B cell (primary cell): ENCODE results near the gene MAP3K7.

ENCODE experiments used
- EZH2 ChIP-seq: IDR thresholded peaks from 2 replicates; pipeline ENCODE4 v1.6.1; 2012; ENCODE audit warnings: borderline replicate concordance, low read depth, mild to moderate bottlenecking, moderate library complexity, low read length; ENCODE audit not compliant: insufficient read depth, poor library complexity, severe bottlenecking
- TF ChIP-seq, protein P1 (sequence below): fragments of 200-600 bp; IDR thresholded peaks from one replicate; pipeline ENCODE4 v1.8.0; 2022; ENCODE audit warnings: antibody characterized with exemption, mild to moderate bottlenecking

GRCh38 chr6:90484385-90484784 is 102.5 kb downstream of the MAP3K7 start:
- TF ChIP-seq, protein P1, sequence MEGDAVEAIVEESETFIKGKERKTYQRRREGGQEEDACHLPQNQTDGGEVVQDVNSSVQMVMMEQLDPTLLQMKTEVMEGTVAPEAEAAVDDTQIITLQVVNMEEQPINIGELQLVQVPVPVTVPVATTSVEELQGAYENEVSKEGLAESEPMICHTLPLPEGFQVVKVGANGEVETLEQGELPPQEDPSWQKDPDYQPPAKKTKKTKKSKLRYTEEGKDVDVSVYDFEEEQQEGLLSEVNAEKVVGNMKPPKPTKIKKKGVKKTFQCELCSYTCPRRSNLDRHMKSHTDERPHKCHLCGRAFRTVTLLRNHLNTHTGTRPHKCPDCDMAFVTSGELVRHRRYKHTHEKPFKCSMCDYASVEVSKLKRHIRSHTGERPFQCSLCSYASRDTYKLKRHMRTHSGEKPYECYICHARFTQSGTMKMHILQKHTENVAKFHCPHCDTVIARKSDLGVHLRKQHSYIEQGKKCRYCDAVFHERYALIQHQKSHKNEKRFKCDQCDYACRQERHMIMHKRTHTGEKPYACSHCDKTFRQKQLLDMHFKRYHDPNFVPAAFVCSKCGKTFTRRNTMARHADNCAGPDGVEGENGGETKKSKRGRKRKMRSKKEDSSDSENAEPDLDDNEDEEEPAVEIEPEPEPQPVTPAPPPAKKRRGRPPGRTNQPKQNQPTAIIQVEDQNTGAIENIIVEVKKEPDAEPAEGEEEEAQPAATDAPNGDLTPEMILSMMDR = no peak
- no peak for TF ChIP-seq EZH2
